Adrenal gland (tissue), 5 donors: ENCODE measurements around the gene KCTD21.

Experiments
- POLR2A ChIP-seq, 2 donors: fragments of 450-650 bp; IDR thresholded peaks; one replicate each; pipeline ENCODE4 v1.6.1; 2017; ENCODE audit warnings: antibody characterized with exemption in 2 of 2, mild to moderate bottlenecking in 2 of 2, moderate library complexity in 1 of 2
- TF ChIP-seq, protein P1 (sequence below), 6 experiments: fragments of 450-650 bp in 4 of 6; fragments of 200-600 bp in 2 of 6; sonication (generic) in 1 of 6; IDR thresholded peaks; 1 replicate in 5 of 6; 2 replicates in 1 of 6; pipeline versions ENCODE4 v1.5.1 to v1.8.0; 2016 to 2021; ENCODE audit warnings: antibody characterized with exemption in 6 of 6, mild to moderate bottlenecking in 2 of 6, moderate library complexity in 1 of 6
- donor health status: DM: no; HTN: no; CAD: no.

DNA sequence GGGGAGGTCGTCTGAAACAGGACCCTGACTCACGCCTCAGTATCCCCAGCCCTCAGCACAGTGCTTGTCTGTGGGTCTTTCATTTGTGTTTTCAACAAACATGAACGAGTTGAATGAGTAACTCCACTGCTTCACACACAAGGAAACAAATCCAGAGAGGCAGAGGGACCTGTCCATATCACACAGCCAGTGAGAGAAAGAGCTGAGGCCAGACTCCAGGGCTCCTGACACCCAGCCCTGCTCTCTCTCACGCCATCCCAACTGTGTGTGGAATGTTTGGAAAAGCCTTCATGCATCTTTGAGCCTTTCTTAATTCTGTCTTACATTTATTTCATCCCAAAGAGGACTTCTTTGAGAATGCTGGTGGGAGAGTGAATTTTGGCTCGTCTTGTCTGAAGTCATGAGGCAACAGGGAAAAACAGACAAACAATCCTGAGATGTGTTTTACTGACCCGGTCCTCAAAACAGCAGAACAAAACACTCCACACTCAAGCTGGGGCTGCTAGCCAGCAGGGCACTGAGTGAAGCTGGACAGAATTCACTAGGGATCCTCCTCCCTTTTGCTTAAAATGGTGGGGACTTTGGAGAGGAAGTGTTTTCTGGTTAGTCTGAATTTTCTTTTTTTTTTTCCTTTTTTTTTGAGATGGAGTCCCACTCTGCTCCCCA lies 29.3 kb downstream of the KCTD21 start:
- TF ChIP-seq, protein P1, sequence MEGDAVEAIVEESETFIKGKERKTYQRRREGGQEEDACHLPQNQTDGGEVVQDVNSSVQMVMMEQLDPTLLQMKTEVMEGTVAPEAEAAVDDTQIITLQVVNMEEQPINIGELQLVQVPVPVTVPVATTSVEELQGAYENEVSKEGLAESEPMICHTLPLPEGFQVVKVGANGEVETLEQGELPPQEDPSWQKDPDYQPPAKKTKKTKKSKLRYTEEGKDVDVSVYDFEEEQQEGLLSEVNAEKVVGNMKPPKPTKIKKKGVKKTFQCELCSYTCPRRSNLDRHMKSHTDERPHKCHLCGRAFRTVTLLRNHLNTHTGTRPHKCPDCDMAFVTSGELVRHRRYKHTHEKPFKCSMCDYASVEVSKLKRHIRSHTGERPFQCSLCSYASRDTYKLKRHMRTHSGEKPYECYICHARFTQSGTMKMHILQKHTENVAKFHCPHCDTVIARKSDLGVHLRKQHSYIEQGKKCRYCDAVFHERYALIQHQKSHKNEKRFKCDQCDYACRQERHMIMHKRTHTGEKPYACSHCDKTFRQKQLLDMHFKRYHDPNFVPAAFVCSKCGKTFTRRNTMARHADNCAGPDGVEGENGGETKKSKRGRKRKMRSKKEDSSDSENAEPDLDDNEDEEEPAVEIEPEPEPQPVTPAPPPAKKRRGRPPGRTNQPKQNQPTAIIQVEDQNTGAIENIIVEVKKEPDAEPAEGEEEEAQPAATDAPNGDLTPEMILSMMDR (IDR thresholded peaks at IDR 0.05), result no peak
- TF ChIP-seq POLR2A (IDR thresholded peaks at IDR 0.05), result no peak
